HEK293T (cell line): ENCODE measurements around the gene PAQR8.

Source experiments
- ARNT ChIP-seq: fragments of 450-650 bp; IDR thresholded peaks from 2 replicates; pipeline ENCODE4 v1.6.1; 2017; ENCODE audit warnings: mild to moderate bottlenecking
- BHLHE40 ChIP-seq: fragments of 450-650 bp; IDR thresholded peaks from 2 replicates; pipeline ENCODE4 v1.6.1; 2016; ENCODE audit warnings: mild to moderate bottlenecking, moderate library complexity, borderline replicate concordance
- CTBP1 ChIP-seq: fragments of 450-650 bp; IDR thresholded peaks from 2 replicates; pipeline ENCODE4 v1.6.1; 2016; ENCODE audit warnings: borderline replicate concordance
- ELF4 ChIP-seq: fragments of 450-650 bp; IDR thresholded peaks from 2 replicates; pipeline ENCODE4 v1.6.1; 2017; ENCODE audit warnings: antibody characterized with exemption
- FOXA1 ChIP-seq: fragments of 450-650 bp; IDR thresholded peaks from 2 replicates; pipeline ENCODE4 v1.6.1; 2016; ENCODE audit warnings: mild to moderate bottlenecking
- FOXK2 ChIP-seq: fragments of 450-650 bp; IDR thresholded peaks from 2 replicates; pipeline ENCODE4 v1.6.1; 2016; ENCODE audit warnings: mild to moderate bottlenecking
- FOXM1 ChIP-seq: fragments of 450-650 bp; IDR thresholded peaks from 2 replicates; pipeline ENCODE4 v1.6.1; 2017; ENCODE audit warnings: mild to moderate bottlenecking, borderline replicate concordance
- HDGF ChIP-seq: fragments of 450-650 bp; IDR thresholded peaks from 2 replicates; pipeline ENCODE4 v1.6.1; 2017; ENCODE audit warnings: antibody characterized with exemption, borderline replicate concordance
- NFRKB ChIP-seq: fragments of 450-650 bp; IDR thresholded peaks from 2 replicates; pipeline ENCODE4 v1.6.1; 2016; ENCODE audit warnings: mild to moderate bottlenecking, moderate library complexity
- PKNOX1 ChIP-seq: fragments of 450-650 bp; IDR thresholded peaks from 2 replicates; pipeline ENCODE4 v1.6.1; 2016
- SP1 ChIP-seq: fragments of 450-650 bp; IDR thresholded peaks from 2 replicates; pipeline ENCODE4 v1.6.1; 2017
- SUZ12 ChIP-seq: fragments of 450-650 bp; IDR thresholded peaks from 2 replicates; pipeline ENCODE4 v1.6.1; 2016; ENCODE audit warnings: mild to moderate bottlenecking
- TARDBP ChIP-seq: fragments of 450-650 bp; IDR thresholded peaks from 2 replicates; pipeline ENCODE4 v1.6.1; 2016
- ZNF384 ChIP-seq: fragments of 450-650 bp; IDR thresholded peaks from 2 replicates; pipeline ENCODE4 v1.6.1; 2016

GRCh38 chr6:52385074-52385473 lies 23.1 kb downstream of the PAQR8 start:
- TF ChIP-seq SUZ12 = no peak
- TF ChIP-seq HDGF = no peak
- TF ChIP-seq PKNOX1 = no peak
- no peak for TF ChIP-seq FOXA1
- no peak for TF ChIP-seq SP1
- TF ChIP-seq BHLHE40 = no peak
- TF ChIP-seq ELF4 = no peak
- TF ChIP-seq TARDBP = no peak
- TF ChIP-seq CTBP1 = no peak
- no peak for TF ChIP-seq ZNF384
- no peak for TF ChIP-seq FOXM1
- no peak for TF ChIP-seq ARNT
- no peak for TF ChIP-seq FOXK2
- no peak for TF ChIP-seq NFRKB
